Measurements from ENCODE around the gene ULK4.

DNA sequence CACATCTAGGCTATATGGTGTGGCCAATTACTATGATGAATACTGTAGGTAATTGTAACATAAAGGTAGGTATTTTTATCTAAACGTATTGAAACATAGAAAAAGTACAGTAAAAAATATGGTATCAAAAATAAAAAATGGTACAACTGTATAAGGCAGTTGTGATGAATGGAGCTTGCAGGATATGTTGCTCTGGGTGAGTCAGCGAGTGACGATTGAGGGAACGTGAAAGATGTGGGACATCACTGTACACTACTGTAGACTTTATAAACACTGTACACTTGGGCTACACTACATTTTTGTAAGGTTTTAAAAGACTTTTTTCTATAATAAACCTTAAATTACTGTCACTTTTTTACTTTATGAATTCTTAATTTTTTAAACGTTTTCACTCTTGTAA, 752.3 kb downstream of the ULK4 start:
- TF ChIP-seq POLR2A (IDR thresholded peaks at IDR 0.05; ENCODE audit: extremely low read depth, insufficient read length) (no peak), MYC (IDR thresholded peaks at IDR 0.05; ENCODE audit: low read depth, low read length) (no peak)
- TF ChIP-seq, protein P1, sequence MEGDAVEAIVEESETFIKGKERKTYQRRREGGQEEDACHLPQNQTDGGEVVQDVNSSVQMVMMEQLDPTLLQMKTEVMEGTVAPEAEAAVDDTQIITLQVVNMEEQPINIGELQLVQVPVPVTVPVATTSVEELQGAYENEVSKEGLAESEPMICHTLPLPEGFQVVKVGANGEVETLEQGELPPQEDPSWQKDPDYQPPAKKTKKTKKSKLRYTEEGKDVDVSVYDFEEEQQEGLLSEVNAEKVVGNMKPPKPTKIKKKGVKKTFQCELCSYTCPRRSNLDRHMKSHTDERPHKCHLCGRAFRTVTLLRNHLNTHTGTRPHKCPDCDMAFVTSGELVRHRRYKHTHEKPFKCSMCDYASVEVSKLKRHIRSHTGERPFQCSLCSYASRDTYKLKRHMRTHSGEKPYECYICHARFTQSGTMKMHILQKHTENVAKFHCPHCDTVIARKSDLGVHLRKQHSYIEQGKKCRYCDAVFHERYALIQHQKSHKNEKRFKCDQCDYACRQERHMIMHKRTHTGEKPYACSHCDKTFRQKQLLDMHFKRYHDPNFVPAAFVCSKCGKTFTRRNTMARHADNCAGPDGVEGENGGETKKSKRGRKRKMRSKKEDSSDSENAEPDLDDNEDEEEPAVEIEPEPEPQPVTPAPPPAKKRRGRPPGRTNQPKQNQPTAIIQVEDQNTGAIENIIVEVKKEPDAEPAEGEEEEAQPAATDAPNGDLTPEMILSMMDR (IDR thresholded peaks at IDR 0.05; ENCODE audit: low read depth, low read length) = no peak

Measured in NB4 (cell line).